Skeletal muscle tissue (tissue), 5 donors: ENCODE data around the gene SCN1A. TPM values are rescaled to one million over a fixed set of nuclear protein-coding genes. Genes with fewer than 3 reads are reported as not detected.

Source experiments
- H3K27ac ChIP-seq: one replicate; pipeline ENCODE4 v1.7.0; 2013; ENCODE audit warnings: mild to moderate bottlenecking, low read depth, low read length, inconsistent platforms
- H3K27me3 ChIP-seq, 3 donors: one replicate each; pipeline ENCODE4 v1.7.0; 2013; ENCODE audit warnings: low read length in 3 of 3; ENCODE audit not compliant: control insufficient read depth in 3 of 3, insufficient read depth in 3 of 3
- H3K36me3 ChIP-seq, 3 donors: one replicate each; pipeline ENCODE4 v1.7.0; 2013; ENCODE audit warnings: low read length in 3 of 3; ENCODE audit not compliant: control insufficient read depth in 3 of 3, insufficient read depth in 3 of 3
- H3K4me1 ChIP-seq, 3 donors: one replicate each; pipeline ENCODE4 v1.7.0; 2013; ENCODE audit warnings: low read length in 3 of 3, mild to moderate bottlenecking in 3 of 3; ENCODE audit not compliant: control insufficient read depth in 3 of 3, insufficient read depth in 3 of 3
- H3K4me3 ChIP-seq, 3 donors: one replicate each; pipeline ENCODE4 v1.7.0; 2013; ENCODE audit warnings: low read length in 3 of 3
- H3K9ac ChIP-seq, 3 donors: one replicate each; pipeline ENCODE4 v1.7.0; 2013; ENCODE audit warnings: low read length in 3 of 3, mild to moderate bottlenecking in 3 of 3, moderate library complexity in 2 of 3, low read depth in 1 of 3
- H3K9me3 ChIP-seq, 3 donors: one replicate each; pipeline ENCODE4 v1.7.0; 2013; ENCODE audit warnings: low read length in 3 of 3; ENCODE audit not compliant: control insufficient read depth in 3 of 3
- small RNA-seq: library from RNA; depleted of rRNA; stranded (forward); fragments of <200 nt; gene quantifications from one replicate; pipeline ENCODE3, GENCODE V24; 2014
- total RNA-seq: library from RNA; depleted of rRNA; stranded (reverse); fragments of >200 nt; gene quantifications from one replicate; pipeline ENCODE4 v1.2.3, GENCODE V29; 2014
- donor health status: Osteomylitis.

The SCN1A gene
- total RNA-seq, 1 donor from 2014 or later, result under 0.01 TPM

DNA sequence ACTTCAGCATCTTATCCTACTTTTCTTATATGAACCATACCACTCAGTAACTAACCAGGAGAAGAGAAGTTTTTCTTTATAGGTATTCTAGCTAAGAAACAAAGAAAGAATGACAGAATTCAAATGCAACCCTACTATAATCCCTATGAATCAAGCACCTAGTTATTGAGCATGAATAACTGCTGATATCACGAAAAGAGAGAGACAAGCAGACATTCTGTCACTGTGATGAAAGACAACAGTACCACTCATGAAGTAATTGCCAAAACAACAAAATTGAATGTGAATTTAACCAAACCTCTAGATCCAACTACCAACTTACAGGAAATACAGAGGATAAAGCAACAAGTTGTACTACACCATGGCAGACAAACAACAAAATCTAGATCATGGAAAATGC is 189.6 kb downstream of the SCN1A start:
- H3K27me3 ChIP-seq, result no peaks in the 10 kb centered on the region
- no peak overlapping the region for H3K27ac ChIP-seq
- H3K9ac ChIP-seq, result no peak overlapping the region
- no peaks in the 10 kb centered on the region for H3K9me3 ChIP-seq
- no peaks in the 10 kb centered on the region for H3K4me1 ChIP-seq
- no peak overlapping the region for H3K4me3 ChIP-seq
- H3K36me3 ChIP-seq, result peaks cover 2 to 44% (median 28%) of the 10 kb centered on the region in 3 donors

Small RNA genes within 50 kb of the gene (small RNA-seq; reads per million reads assigned to genes)
- gene RF00019, result not detected

Other genes with a start within 250 kb of the SCN1A start
- gene TTC21B, start 174.2 kb downstream of the SCN1A start, total RNA-seq, result 50.1 TPM
- 14.1 TPM for gene SCN9A, start 247.9 kb upstream of the SCN1A start, total RNA-seq